Chondrocyte (in vitro differentiated cells): Measurements from ENCODE around the gene COL18A1. TPM values are rescaled to one million over a fixed set of nuclear protein-coding genes. Genes with fewer than 3 reads are reported as not detected.

Experiments
- DNase-seq: peaks from one replicate; pipeline ENCODE4 v3.0.0; 2021; ENCODE audit warnings: mixed read lengths, low spot score
- H3K27ac Mint-ChIP-seq: one replicate; pipeline ENCODE4 v1.8.0; 2021; ENCODE audit warnings: mild to moderate bottlenecking, moderate library complexity, mixed read lengths; ENCODE audit not compliant: unreplicated experiment
- H3K27me3 Mint-ChIP-seq: 2 replicates; pipeline ENCODE4 v1.8.0; 2021; ENCODE audit warnings: low read depth, mixed read lengths
- H3K36me3 Mint-ChIP-seq: 2 replicates; pipeline ENCODE4 v1.8.0; 2021; ENCODE audit warnings: low read depth, mixed read lengths
- H3K4me1 Mint-ChIP-seq: 2 replicates; pipeline ENCODE4 v1.8.0; 2021; ENCODE audit warnings: low read depth, mild to moderate bottlenecking, mixed read lengths
- H3K4me3 Mint-ChIP-seq: one replicate; pipeline ENCODE4 v1.8.0; 2021; ENCODE audit warnings: mild to moderate bottlenecking, moderate library complexity, mixed read lengths; ENCODE audit not compliant: unreplicated experiment
- H3K9me3 Mint-ChIP-seq: 2 replicates; pipeline ENCODE4 v1.8.0; 2021; ENCODE audit warnings: low read depth, mixed read lengths
- total RNA-seq: library from RNA; stranded (reverse); gene quantifications from 3 replicates; pipeline ENCODE4 v1.2.1, GENCODE V29; 2021
- TF ChIP-seq, protein P1 (sequence below): fragments of 200-600 bp; sonication (generic); IDR thresholded peaks from 2 replicates; pipeline ENCODE4 v1.5.0; 2021; ENCODE audit warnings: antibody characterized with exemption, mild to moderate bottlenecking, moderate library complexity

The COL18A1 gene
- total RNA-seq, 1 donor from 2014 or later: 616 TPM

DNA sequence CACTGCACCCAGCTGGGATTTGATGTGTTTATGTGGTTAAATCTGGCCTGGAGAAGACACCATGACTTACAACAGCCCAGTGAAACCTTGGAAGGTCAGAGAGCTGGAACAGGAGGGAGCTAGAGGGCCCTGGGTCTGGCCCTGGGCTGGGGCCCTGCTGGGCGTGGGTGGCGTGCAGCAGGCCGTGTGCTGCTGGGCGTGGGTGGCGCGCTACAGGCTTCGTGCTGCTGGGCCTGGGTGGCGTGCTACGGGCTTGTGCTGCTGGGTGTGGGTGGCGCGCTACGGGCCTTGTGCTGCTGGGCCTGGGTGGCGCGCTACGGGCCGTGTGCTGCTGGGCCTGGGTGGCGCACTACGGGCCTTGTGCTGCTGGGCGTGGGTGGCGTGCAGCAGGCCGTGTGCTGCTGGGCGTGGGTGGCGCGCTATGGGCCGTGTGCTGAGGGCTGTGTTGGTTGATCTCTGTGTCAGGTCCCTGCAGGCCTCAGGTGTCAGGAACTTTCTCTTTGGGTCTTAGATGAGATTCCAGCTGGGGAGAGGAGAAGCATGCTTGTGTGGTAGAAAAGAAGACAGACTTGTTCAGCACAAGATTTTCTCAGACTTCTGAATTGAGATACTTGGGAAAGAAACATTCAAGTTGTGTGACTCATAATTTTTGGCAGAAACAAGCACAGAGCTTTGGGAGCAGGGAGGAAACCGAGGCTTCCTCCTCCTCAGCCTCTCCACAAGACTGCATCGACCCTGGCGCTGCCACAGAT lies 66.0 kb downstream of the COL18A1 start:
- Mint-ChIP-seq H3K9me3 (no peaks in the 10 kb centered on the region), H3K27ac (peak overlapping the region; percentile 97), H3K27me3 (no peaks in the 10 kb centered on the region), H3K4me3 (peak overlapping the region; percentile 46), H3K4me1 (peaks cover 42% of the 10 kb centered on the region), H3K36me3 (peaks cover 9% of the 10 kb centered on the region)
- TF ChIP-seq, protein P1, sequence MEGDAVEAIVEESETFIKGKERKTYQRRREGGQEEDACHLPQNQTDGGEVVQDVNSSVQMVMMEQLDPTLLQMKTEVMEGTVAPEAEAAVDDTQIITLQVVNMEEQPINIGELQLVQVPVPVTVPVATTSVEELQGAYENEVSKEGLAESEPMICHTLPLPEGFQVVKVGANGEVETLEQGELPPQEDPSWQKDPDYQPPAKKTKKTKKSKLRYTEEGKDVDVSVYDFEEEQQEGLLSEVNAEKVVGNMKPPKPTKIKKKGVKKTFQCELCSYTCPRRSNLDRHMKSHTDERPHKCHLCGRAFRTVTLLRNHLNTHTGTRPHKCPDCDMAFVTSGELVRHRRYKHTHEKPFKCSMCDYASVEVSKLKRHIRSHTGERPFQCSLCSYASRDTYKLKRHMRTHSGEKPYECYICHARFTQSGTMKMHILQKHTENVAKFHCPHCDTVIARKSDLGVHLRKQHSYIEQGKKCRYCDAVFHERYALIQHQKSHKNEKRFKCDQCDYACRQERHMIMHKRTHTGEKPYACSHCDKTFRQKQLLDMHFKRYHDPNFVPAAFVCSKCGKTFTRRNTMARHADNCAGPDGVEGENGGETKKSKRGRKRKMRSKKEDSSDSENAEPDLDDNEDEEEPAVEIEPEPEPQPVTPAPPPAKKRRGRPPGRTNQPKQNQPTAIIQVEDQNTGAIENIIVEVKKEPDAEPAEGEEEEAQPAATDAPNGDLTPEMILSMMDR: peak; percentile 28
- peak; percentile 69 for DNase-seq

- Mint-ChIP-seq H3K4me1 (peaks cover 46% of the 10 kb centered on the region), H3K27me3 (no peaks in the 10 kb centered on the region), H3K9me3 (no peaks in the 10 kb centered on the region), H3K36me3 (peaks cover 13% of the 10 kb centered on the region), H3K4me3 (peak overlapping the region; percentile 46), H3K27ac (peak overlapping the region; percentile 97)
- TF ChIP-seq, protein P1: no peak
- peak; percentile 70 for DNase-seq
These were observed 66.7 kb downstream of the COL18A1 start for GRCh38 chr21:45471525-45472221.

GRCh38 chr21:45472445-45473365 lies 67.7 kb downstream of the COL18A1 start:
- H3K27me3 Mint-ChIP-seq: no peaks in the 10 kb centered on the region
- H3K4me1 Mint-ChIP-seq: peaks cover 41% of the 10 kb centered on the region
- TF ChIP-seq, protein P1: no peak
- H3K36me3 Mint-ChIP-seq: peaks cover 11% of the 10 kb centered on the region
- DNase-seq: no peak
- peak overlapping the region; percentile 97 for H3K27ac Mint-ChIP-seq
- H3K9me3 Mint-ChIP-seq: no peaks in the 10 kb centered on the region
- H3K4me3 Mint-ChIP-seq: no peak overlapping the region

DNA sequence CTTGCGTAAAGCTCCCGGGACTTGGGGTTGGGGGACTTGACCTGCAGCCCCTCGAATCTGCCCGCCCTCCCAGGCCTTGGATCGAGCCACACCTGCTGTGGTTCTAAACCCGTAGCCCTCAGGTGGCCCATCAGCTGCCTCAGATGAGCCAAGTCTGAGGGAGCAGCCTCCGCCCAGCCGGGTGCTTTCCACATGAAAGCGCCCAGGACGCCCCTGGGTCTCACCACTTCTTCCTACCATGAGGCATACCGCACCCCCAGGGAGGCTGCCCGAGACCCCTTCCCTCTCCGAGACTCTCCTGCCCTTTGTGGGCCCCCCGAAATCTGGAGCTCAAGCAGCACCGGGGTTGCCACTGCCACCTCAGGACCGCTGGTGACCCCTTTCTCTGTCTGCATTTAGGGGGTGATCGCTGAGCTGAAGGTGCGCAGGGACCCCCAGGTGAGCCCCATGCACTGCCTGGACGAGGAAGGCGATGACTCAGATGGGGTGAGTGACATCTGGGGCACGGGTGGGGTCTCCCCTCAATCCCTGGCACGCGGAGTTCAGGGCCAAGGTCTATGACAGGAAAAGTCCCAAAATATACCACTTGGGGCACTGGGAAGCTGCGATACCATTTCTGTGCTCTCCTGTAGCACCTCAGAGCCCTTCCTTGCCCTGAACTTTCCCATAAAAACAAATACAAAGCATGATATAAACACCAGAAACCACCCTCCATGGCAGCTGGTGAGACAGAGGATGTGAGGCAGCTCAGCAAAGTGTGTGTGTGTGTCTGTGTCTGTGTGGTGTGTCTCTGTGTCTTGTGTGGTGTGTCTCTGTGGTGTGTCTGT lies 68.7 kb downstream of the COL18A1 start:
- Mint-ChIP-seq H3K27me3 (no peaks in the 10 kb centered on the region), H3K9me3 (no peaks in the 10 kb centered on the region), H3K4me1 (peaks cover 50% of the 10 kb centered on the region), H3K4me3 (no peak overlapping the region), H3K36me3 (peaks cover 15% of the 10 kb centered on the region), H3K27ac (peak overlapping the region; percentile 79)
- no peak for DNase-seq
- TF ChIP-seq, protein P1: peak; percentile 16
